Measurements from ENCODE around the gene LHPP.

Gene LHPP

DNA sequence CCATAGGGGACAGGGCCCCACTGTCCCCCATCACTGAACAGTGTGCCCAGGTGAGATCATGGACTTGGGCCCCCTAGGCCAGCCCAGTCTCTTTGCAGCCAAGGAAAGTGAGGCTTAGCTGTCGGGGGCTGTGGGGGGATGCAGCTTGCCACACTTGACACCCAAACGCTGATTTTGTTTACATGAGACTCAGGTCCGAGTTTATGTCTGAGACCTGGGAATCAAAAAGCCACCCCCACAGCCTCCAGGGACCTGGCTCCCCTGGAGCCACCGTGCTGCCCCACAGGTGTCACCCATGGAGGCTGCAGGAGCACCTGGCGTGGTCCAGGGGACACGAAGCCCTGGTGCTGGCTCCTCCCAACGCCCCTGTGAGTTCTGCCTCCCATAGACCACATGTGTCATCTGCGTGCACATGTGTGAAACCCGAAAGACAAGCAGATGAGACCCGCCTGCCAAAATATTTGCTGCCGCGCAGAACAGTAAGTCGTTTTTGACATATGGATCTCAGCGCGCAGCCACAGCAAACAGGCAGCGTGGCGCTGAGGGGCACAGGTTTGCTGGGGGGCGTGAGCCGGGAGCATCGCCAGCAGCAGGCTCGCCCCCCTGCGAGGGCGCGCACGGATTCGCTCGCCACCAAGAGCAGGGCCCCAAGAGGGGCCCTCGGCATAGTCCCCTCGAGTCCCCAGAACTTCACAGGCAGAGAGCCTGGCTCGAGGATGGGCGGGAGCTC, 112.3 kb downstream of the LHPP start:
- Histone ChIP-seq H3K27ac (ENCODE audit: low read depth, low read length) (no peak overlapping the region), H3K9me2 (replicated peaks; ENCODE audit: control insufficient read depth, low read length) (no peaks in the 10 kb centered on the region), H3K4me1 (ENCODE audit: control insufficient read depth, low read length) (peaks cover 14% of the 10 kb centered on the region), H3F3A (ENCODE audit: control insufficient read depth, insufficient read depth) (no peaks in the 10 kb centered on the region), H3K4me2 (ENCODE audit: low read length) (no peak overlapping the region), H3K36me3 (ENCODE audit: control insufficient read depth, low read length) (no peaks in the 10 kb centered on the region), H3K4me3 (ENCODE audit: low read length) (no peak overlapping the region), H3K9me3 (ENCODE audit: control insufficient read depth, insufficient read depth, low read length) (no peaks in the 10 kb centered on the region), H3K79me2 (ENCODE audit: control insufficient read depth, low read length) (no peaks in the 10 kb centered on the region), H3K27me3 (ENCODE audit: control insufficient read depth, low read length) (no peaks in the 10 kb centered on the region), H4K20me1 (ENCODE audit: control insufficient read depth, insufficient read depth, low read depth, low read length) (no peaks in the 10 kb centered on the region)
- TF ChIP-seq, protein P1, sequence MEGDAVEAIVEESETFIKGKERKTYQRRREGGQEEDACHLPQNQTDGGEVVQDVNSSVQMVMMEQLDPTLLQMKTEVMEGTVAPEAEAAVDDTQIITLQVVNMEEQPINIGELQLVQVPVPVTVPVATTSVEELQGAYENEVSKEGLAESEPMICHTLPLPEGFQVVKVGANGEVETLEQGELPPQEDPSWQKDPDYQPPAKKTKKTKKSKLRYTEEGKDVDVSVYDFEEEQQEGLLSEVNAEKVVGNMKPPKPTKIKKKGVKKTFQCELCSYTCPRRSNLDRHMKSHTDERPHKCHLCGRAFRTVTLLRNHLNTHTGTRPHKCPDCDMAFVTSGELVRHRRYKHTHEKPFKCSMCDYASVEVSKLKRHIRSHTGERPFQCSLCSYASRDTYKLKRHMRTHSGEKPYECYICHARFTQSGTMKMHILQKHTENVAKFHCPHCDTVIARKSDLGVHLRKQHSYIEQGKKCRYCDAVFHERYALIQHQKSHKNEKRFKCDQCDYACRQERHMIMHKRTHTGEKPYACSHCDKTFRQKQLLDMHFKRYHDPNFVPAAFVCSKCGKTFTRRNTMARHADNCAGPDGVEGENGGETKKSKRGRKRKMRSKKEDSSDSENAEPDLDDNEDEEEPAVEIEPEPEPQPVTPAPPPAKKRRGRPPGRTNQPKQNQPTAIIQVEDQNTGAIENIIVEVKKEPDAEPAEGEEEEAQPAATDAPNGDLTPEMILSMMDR (IDR thresholded peaks at IDR 0.05; ENCODE audit: low read depth, low read length, poor library complexity, severe bottlenecking): no peak
- TF ChIP-seq EZH2phosphoT487 (IDR thresholded peaks at IDR 0.05; ENCODE audit: borderline replicate concordance, low read length): no peak

DNA sequence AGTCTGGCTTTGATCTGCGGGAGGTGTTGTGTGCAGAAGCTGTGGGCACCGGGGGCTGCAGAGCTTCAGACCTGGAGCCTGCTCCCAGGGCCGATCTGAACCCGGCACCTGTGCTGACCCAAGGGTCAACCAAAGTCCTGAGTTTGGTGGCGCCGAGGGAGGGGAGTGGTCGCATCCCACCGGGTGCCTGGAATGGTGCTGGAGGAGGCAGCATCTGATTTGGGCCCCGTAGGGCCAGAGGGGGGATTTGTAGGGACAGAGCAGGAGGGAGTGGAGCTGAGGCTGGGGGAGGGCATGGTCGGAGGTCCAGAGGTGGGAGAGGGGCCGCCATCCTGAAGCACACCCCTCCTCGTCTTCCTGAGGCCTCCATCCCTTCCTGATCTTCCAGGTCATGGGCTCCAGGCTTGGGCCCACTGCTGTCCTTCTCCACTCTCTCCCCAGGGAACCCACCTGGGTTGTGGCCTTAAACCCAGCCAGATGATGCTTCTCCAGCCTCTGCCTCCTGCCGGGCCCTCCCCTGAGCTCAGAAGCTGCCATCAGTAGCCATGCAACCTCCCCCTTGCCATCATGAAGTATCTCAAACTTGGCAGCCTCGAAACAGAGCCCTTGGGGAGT, 112.9 kb downstream of the LHPP start:
- Histone ChIP-seq H4K20me1 (ENCODE audit: control insufficient read depth, insufficient read depth, low read depth, low read length) (no peaks in the 10 kb centered on the region), H3K9me2 (replicated peaks; ENCODE audit: control insufficient read depth, low read length) (no peaks in the 10 kb centered on the region), H3K79me2 (ENCODE audit: control insufficient read depth, low read length) (no peaks in the 10 kb centered on the region), H3K4me3 (ENCODE audit: low read length) (no peak overlapping the region), H3K36me3 (ENCODE audit: control insufficient read depth, low read length) (no peaks in the 10 kb centered on the region), H3K4me1 (ENCODE audit: control insufficient read depth, low read length) (peaks cover 11% of the 10 kb centered on the region), H3F3A (ENCODE audit: control insufficient read depth, insufficient read depth) (no peaks in the 10 kb centered on the region), H3K27ac (ENCODE audit: low read depth, low read length) (no peak overlapping the region), H3K27me3 (ENCODE audit: control insufficient read depth, low read length) (no peaks in the 10 kb centered on the region), H3K4me2 (ENCODE audit: low read length) (no peak overlapping the region), H3K9me3 (ENCODE audit: control insufficient read depth, insufficient read depth, low read length) (no peaks in the 10 kb centered on the region)
- no peak for TF ChIP-seq EZH2phosphoT487 (IDR thresholded peaks at IDR 0.05; ENCODE audit: borderline replicate concordance, low read length)
- TF ChIP-seq, protein P1 (IDR thresholded peaks at IDR 0.05; ENCODE audit: low read depth, low read length, poor library complexity, severe bottlenecking): no peak

DNA sequence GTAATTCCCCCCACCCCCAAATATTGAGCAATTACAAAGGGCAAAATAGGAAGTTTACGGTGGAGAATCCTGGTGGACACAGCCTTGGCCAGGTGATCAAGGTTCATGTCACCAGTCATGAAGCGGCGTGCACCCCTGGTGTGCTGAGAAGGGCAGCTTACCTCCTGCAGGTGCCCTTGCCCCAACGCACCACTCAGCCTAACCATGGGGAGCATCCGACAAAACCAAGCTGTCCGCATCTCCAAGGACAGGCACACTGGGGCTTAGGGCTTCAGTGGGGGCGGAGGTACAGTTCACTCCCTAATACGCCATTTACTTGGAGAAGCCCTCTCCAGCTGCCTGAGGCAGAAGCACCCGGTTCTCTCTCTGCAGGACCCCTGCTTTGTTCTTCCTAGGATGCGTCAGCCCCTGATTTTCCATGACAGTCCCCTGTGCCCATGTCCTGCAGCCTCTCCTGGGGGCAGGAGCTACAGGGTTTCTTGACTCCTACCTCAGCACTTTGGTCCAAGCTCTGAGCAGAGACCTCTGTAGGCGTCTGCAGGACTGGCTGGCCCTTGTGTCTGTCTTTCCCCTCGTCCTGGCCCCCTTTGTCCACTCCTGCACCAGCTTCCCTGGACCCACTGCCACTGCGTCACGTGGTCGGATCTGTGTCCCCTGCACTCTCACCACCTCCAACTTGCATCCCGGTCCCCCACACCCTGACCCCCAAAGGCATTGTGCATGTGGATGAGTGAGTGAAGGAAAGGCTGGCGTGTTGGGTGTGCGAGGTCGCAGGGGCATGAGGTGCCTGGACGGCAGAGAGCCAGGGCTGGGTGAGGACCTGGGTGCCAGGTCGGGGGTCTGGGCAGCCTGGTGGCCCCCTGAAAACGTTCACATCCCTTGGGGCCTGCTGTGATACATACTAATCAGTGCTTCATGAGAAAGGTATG, 113.7 kb downstream of the LHPP start:
- Histone ChIP-seq H3K4me3 (ENCODE audit: low read length) (no peak overlapping the region), H3K4me1 (ENCODE audit: control insufficient read depth, low read length) (peaks cover 3% of the 10 kb centered on the region; the same call in 1 of the 2 replicates), H3K36me3 (ENCODE audit: control insufficient read depth, low read length) (no peaks in the 10 kb centered on the region), H3K27ac (ENCODE audit: low read depth, low read length) (no peak overlapping the region), H3K9me2 (replicated peaks; ENCODE audit: control insufficient read depth, low read length) (no peaks in the 10 kb centered on the region), H3K27me3 (ENCODE audit: control insufficient read depth, low read length) (no peaks in the 10 kb centered on the region), H3K9me3 (ENCODE audit: control insufficient read depth, insufficient read depth, low read length) (no peaks in the 10 kb centered on the region; the same call in 1 of the 2 replicates), H3K4me2 (ENCODE audit: low read length) (no peak overlapping the region), H3F3A (ENCODE audit: control insufficient read depth, insufficient read depth) (no peaks in the 10 kb centered on the region), H3K79me2 (ENCODE audit: control insufficient read depth, low read length) (no peaks in the 10 kb centered on the region), H4K20me1 (ENCODE audit: control insufficient read depth, insufficient read depth, low read depth, low read length) (no peaks in the 10 kb centered on the region)
- TF ChIP-seq, protein P1 (IDR thresholded peaks at IDR 0.05; ENCODE audit: low read depth, low read length, poor library complexity, severe bottlenecking): no peak
- no peak for TF ChIP-seq EZH2phosphoT487 (IDR thresholded peaks at IDR 0.05; ENCODE audit: borderline replicate concordance, low read length)
